Measurements from ENCODE around the gene ARL5C. TPM values are rescaled to one million over a fixed set of nuclear protein-coding genes. Genes with fewer than 3 reads are reported as not detected.

Gene ARL5C
- polyA plus RNA-seq, 5 donors: 0.27 to 0.66 (median 0.48) TPM

GRCh38 chr17:39108461-39109375 is 57.2 kb downstream of the ARL5C start:
- no peak for DNase-seq

GRCh38 chr17:39107973-39108372 is 58.0 kb downstream of the ARL5C start:
- DNase-seq: no peak

- DNase-seq: no peak
Observed at GRCh38 chr17:39107155-39107554, 58.8 kb downstream of the ARL5C start.

Other genes with a start within 250 kb of the ARL5C start
- not detected for gene FBXO47, start 198.8 kb downstream of the ARL5C start, polyA plus RNA-seq (ENCODE audit: insufficient read depth in 1 of 5, insufficient read length in 5 of 5, low replicate concordance in 1 of 5)
- 1 to 10 TPM; 5.4 to 8.7 (median 6.1) TPM for gene PLXDC1, start 14.5 kb downstream of the ARL5C start, polyA plus RNA-seq (ENCODE audit: insufficient read depth in 1 of 5, insufficient read length in 5 of 5, low replicate concordance in 1 of 5)
- gene CACNB1, start 31.5 kb upstream of the ARL5C start, polyA plus RNA-seq (ENCODE audit: insufficient read depth in 1 of 5, insufficient read length in 5 of 5, low replicate concordance in 1 of 5): 10 to 100 TPM; 10.2 to 23.0 (median 13.5) TPM
- 1,000 to 10,000 TPM; 2,041 to 2,572 (median 2,117) TPM for gene RPL19, start 34.1 kb upstream of the ARL5C start, polyA plus RNA-seq (ENCODE audit: insufficient read depth in 1 of 5, insufficient read length in 5 of 5, low replicate concordance in 1 of 5)
- gene STAC2, start 59.8 kb upstream of the ARL5C start, polyA plus RNA-seq (ENCODE audit: insufficient read depth in 1 of 5, insufficient read length in 5 of 5, low replicate concordance in 1 of 5): under 1 TPM; 0.18 to 0.29 (median 0.22) TPM
- gene FBXL20, start 235.5 kb upstream of the ARL5C start, polyA plus RNA-seq (ENCODE audit: insufficient read depth in 1 of 5, insufficient read length in 5 of 5, low replicate concordance in 1 of 5): 10 to 100 TPM in 4 of 5 donors, 1 to 10 TPM in 1; 9.3 to 19.0 (median 15.6) TPM

Data from right lung (tissue), 5 donors.